MM.1S (cell line): Measurements from ENCODE around the gene SLC66A3.

Source experiments
- DNase-seq: peaks from one replicate; pipeline ENCODE4 v3.0.0-alpha.2; 2015
- H2AFZ ChIP-seq: fragments of 300-600 bp; sonication (generic); 2 replicates; pipeline ENCODE4 v1.6.0; 2016; ENCODE audit warnings: antibody characterized with exemption, low read length
- H3F3A ChIP-seq: fragments of 300-600 bp; sonication (generic); 2 replicates; pipeline ENCODE4 v1.6.1; 2016; ENCODE audit warnings: mild to moderate bottlenecking, antibody characterized with exemption, low read length, moderate library complexity, mixed read lengths; ENCODE audit not compliant: insufficient read depth
- H3K27ac ChIP-seq: fragments of 300-600 bp; sonication (generic); 2 replicates; pipeline ENCODE4 v1.5.1; 2016; ENCODE audit warnings: mild to moderate bottlenecking, low read length
- H3K27me3 ChIP-seq: fragments of 300-600 bp; sonication (generic); replicated peaks from 2 replicates; pipeline ENCODE4 v1.6.0; 2016; ENCODE audit warnings: low read length; ENCODE audit not compliant: insufficient read depth
- H3K36me3 ChIP-seq: fragments of 300-600 bp; sonication (generic); replicated peaks from 2 replicates; pipeline ENCODE4 v1.6.1; 2016; ENCODE audit warnings: mild to moderate bottlenecking, low read length, mixed read lengths; ENCODE audit not compliant: insufficient read depth
- H3K4me1 ChIP-seq: fragments of 300-600 bp; sonication (generic); 2 replicates; pipeline ENCODE4 v1.6.1; 2016; ENCODE audit warnings: low read length, mixed read lengths
- H3K4me2 ChIP-seq: fragments of 300-600 bp; sonication (generic); 2 replicates; pipeline ENCODE4 v1.6.0; 2016; ENCODE audit warnings: low read depth, low read length
- H3K4me3 ChIP-seq: fragments of 300-600 bp; sonication (generic); 2 replicates; pipeline ENCODE4 v1.5.1; 2016; ENCODE audit warnings: low read length, mixed read lengths
- H3K79me2 ChIP-seq: fragments of 300-600 bp; sonication (generic); 2 replicates; pipeline ENCODE4 v1.6.1; 2016; ENCODE audit warnings: mixed run types, low read length, mixed read lengths
- H3K9ac ChIP-seq: fragments of 300-600 bp; sonication (generic); 2 replicates; pipeline ENCODE4 v1.6.1; 2016; ENCODE audit warnings: low read length, mixed read lengths
- H3K9me2 ChIP-seq: fragments of 300-600 bp; sonication (generic); replicated peaks from 2 replicates; pipeline ENCODE4 v1.6.1; 2016; ENCODE audit warnings: mild to moderate bottlenecking, low read length, mixed read lengths; ENCODE audit not compliant: insufficient read depth
- H3K9me3 ChIP-seq: fragments of 300-600 bp; sonication (generic); replicated peaks from 2 replicates; pipeline ENCODE4 v1.6.1; 2016; ENCODE audit warnings: mild to moderate bottlenecking, low read length, mixed read lengths; ENCODE audit not compliant: insufficient read depth
- H4K20me1 ChIP-seq: fragments of 300-600 bp; sonication (generic); 2 replicates; pipeline ENCODE4 v1.6.1; 2016; ENCODE audit warnings: mild to moderate bottlenecking, low read length, moderate library complexity, mixed read lengths; ENCODE audit not compliant: insufficient read depth
- EZH2 ChIP-seq: fragments of 300-600 bp; sonication (generic); optimal IDR thresholded peaks from 2 replicates; pipeline ENCODE3; 2017; ENCODE audit warnings: low read depth, mild to moderate bottlenecking, antibody characterized with exemption, low read length, mixed read lengths
- EZH2phosphoT487 ChIP-seq: fragments of 300-600 bp; sonication (generic); IDR thresholded peaks from 2 replicates; pipeline ENCODE4 v1.6.1; 2018; ENCODE audit warnings: antibody characterized with exemption, low read length
- TF ChIP-seq, protein P1 (sequence below): fragments of 300-600 bp; sonication (generic); IDR thresholded peaks from 2 replicates; pipeline ENCODE4 v1.5.1; 2016; ENCODE audit warnings: antibody characterized with exemption, low read length, mixed read lengths

The SLC66A3 gene

DNA sequence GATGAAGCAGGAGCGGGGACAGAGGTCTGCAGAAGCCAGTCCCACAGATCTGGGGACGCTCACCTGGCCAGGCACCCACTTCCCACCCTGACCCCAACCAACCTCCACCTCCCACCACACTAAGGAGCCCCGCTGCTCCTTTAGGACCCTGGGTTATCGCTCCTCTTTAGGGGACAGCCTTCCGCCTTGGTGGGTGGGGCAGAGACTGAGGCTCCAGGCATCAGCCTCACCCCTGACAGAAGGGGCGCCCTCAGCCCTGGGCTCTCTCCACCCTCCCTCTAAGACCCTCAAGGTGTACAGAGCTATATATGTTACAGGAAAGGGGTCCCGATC, 33.5 kb upstream of the SLC66A3 start:
- DNase-seq: no peak
- H3K4me1 ChIP-seq: 0 out of 2 replicates have a peak, but pooled peaks cover 10% of the 10 kb centered on the region
- no peaks in the 10 kb centered on the region for H3K9me2 ChIP-seq
- no peak overlapping the region for H2AFZ ChIP-seq
- H3K36me3 ChIP-seq: no peaks in the 10 kb centered on the region
- H3K9ac ChIP-seq: no peak overlapping the region
- H3K79me2 ChIP-seq: no peaks in the 10 kb centered on the region
- H3K9me3 ChIP-seq: no peaks in the 10 kb centered on the region
- H3F3A ChIP-seq: no peaks in the 10 kb centered on the region
- 0 out of 2 replicates have a peak, but pooled peaks cover 5% of the 10 kb centered on the region for H3K27me3 ChIP-seq
- no peak overlapping the region for H3K4me2 ChIP-seq
- H3K4me3 ChIP-seq: no peak overlapping the region
- H3K27ac ChIP-seq: no peak overlapping the region
- no peak for TF ChIP-seq EZH2
- TF ChIP-seq, protein P1, sequence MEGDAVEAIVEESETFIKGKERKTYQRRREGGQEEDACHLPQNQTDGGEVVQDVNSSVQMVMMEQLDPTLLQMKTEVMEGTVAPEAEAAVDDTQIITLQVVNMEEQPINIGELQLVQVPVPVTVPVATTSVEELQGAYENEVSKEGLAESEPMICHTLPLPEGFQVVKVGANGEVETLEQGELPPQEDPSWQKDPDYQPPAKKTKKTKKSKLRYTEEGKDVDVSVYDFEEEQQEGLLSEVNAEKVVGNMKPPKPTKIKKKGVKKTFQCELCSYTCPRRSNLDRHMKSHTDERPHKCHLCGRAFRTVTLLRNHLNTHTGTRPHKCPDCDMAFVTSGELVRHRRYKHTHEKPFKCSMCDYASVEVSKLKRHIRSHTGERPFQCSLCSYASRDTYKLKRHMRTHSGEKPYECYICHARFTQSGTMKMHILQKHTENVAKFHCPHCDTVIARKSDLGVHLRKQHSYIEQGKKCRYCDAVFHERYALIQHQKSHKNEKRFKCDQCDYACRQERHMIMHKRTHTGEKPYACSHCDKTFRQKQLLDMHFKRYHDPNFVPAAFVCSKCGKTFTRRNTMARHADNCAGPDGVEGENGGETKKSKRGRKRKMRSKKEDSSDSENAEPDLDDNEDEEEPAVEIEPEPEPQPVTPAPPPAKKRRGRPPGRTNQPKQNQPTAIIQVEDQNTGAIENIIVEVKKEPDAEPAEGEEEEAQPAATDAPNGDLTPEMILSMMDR: no peak
- no peak for TF ChIP-seq EZH2phosphoT487
- no peaks in the 10 kb centered on the region for H4K20me1 ChIP-seq

DNA sequence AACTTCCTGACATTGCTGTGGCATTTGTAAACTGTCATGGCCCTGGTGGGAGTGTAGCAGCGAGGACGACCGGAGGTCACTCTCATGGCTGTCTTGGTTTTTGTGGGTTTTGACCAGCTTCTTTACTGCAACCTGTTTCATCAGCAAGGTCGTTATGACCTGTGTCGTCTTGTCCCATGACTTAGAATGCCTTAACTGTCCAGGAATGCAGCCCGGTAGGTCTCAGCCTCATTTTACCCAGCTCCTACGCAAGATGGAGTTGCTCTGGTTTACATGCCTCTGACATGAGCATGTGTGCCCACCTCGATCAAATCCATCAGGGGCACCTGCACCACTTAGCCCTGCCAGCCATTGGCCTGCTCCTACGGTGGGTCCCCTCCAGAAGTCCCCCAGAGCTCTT, 32.9 kb upstream of the SLC66A3 start:
- Histone ChIP-seq H3F3A (no peaks in the 10 kb centered on the region), H3K27ac (no peak overlapping the region), H2AFZ (no peak overlapping the region), H4K20me1 (no peaks in the 10 kb centered on the region), H3K36me3 (no peaks in the 10 kb centered on the region), H3K4me1 (0 out of 2 replicates have a peak, but pooled peaks cover 10% of the 10 kb centered on the region), H3K27me3 (0 out of 2 replicates have a peak, but pooled peaks cover 5% of the 10 kb centered on the region), H3K4me2 (no peak overlapping the region), H3K9me3 (no peaks in the 10 kb centered on the region), H3K9ac (no peak overlapping the region), H3K79me2 (no peaks in the 10 kb centered on the region), H3K9me2 (no peaks in the 10 kb centered on the region), H3K4me3 (no peak overlapping the region)
- no peak for DNase-seq
- TF ChIP-seq EZH2 (no peak), EZH2phosphoT487 (no peak)
- TF ChIP-seq, protein P1: no peak

DNA sequence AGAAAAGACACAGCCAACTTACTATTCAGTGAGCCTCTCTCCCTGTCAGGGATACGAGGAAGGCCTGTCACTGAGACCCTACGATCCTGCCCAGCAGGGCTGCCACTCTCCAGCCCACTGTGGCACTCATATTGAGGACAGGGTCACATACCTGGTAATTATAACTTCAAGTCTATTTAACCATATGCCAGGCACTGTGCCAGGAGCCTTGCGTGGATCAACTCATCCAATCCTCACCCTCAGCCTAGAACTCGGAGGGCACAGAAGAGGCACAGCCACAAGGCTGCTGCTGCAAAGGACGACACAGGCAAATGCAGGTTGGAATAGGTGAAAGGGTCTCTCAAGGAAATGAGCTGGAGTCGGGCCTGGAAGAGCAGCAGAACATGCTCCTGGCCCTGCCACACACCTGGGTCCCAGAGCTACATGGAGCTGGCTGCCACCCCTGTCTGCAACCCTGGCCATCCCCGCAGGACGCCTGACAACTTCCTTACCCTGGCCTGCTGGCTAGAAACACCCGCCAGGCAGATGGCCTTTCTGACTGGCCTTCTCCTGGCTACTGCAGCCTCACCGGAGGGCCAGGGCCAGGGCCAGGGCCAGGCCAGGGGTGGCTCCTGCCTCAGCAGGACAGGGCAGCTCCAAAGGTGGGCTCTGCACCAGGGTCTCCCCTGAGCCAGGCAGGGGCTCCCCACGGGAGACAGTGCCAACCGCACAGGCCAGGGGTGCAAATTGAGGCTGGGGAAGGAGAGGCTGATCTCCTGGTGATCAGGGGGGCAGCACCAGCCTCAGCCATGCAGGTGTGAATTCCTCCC, 32.1 kb upstream of the SLC66A3 start:
- 0 out of 2 replicates have a peak, but pooled peaks cover 5% of the 10 kb centered on the region for H3K27me3 ChIP-seq
- no peaks in the 10 kb centered on the region for H3K79me2 ChIP-seq
- H3K4me2 ChIP-seq: no peak overlapping the region
- H3K9ac ChIP-seq: no peak overlapping the region
- no peak for DNase-seq
- H3K27ac ChIP-seq: no peak overlapping the region
- no peaks in the 10 kb centered on the region for H3K9me3 ChIP-seq
- no peaks in the 10 kb centered on the region for H4K20me1 ChIP-seq
- TF ChIP-seq EZH2phosphoT487 (no peak), EZH2 (no peak)
- TF ChIP-seq, protein P1: no peak
- no peaks in the 10 kb centered on the region for H3K9me2 ChIP-seq
- H3K4me3 ChIP-seq: no peak overlapping the region
- 0 out of 2 replicates have a peak, but pooled peaks cover 10% of the 10 kb centered on the region for H3K4me1 ChIP-seq
- no peaks in the 10 kb centered on the region for H3F3A ChIP-seq
- no peak overlapping the region for H2AFZ ChIP-seq
- no peaks in the 10 kb centered on the region for H3K36me3 ChIP-seq
